Epithelial cell of proximal tubule (primary cell): ENCODE data around the gene ITGA2. TPM values are rescaled to one million over a fixed set of nuclear protein-coding genes. Genes with fewer than 3 reads are reported as not detected.

Experiments
- DNase-seq: peaks from one replicate; pipeline ENCODE4 v3.0.0-alpha.2; 2011; ENCODE audit warnings: low read depth
- H3K4me3 ChIP-seq: 2 replicates; pipeline ENCODE4 v1.5.1; 2011; ENCODE audit warnings: low read depth, mild to moderate bottlenecking, low read length
- total RNA-seq: library from RNA; depleted of rRNA; stranded (reverse); fragments of >200 nt; gene quantifications from 2 replicates; pipeline ENCODE4 v1.2.3, GENCODE V29; 2015
- TF ChIP-seq, protein P1 (sequence below): conservative IDR thresholded peaks from 2 replicates; pipeline ENCODE4 v1.5.1; 2012; ENCODE audit warnings: low read depth, mild to moderate bottlenecking, low read length

ITGA2 gene
- total RNA-seq, 1 donor from 2014 or later = 28.1 TPM

DNA sequence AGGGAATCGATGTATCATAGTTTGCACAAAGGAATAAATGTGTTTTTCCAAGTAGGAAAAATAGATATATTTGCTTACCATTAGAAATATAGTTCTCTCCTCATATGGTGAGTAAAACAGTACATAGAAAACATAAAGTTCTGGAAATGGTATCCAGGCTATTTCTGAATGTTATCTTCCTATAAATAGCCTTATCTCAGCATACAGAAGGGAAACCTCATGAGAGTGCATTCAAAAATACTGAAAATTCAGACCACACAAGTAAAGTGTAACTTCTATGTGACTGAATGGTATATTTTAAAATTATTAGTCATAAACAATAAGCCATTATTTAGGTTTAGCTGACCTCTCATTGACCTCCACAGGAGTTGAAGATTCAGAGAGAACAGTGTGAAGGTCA lies 76.9 kb downstream of the ITGA2 start:
- TF ChIP-seq, protein P1, sequence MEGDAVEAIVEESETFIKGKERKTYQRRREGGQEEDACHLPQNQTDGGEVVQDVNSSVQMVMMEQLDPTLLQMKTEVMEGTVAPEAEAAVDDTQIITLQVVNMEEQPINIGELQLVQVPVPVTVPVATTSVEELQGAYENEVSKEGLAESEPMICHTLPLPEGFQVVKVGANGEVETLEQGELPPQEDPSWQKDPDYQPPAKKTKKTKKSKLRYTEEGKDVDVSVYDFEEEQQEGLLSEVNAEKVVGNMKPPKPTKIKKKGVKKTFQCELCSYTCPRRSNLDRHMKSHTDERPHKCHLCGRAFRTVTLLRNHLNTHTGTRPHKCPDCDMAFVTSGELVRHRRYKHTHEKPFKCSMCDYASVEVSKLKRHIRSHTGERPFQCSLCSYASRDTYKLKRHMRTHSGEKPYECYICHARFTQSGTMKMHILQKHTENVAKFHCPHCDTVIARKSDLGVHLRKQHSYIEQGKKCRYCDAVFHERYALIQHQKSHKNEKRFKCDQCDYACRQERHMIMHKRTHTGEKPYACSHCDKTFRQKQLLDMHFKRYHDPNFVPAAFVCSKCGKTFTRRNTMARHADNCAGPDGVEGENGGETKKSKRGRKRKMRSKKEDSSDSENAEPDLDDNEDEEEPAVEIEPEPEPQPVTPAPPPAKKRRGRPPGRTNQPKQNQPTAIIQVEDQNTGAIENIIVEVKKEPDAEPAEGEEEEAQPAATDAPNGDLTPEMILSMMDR = no peak
- H3K4me3 ChIP-seq = no peak overlapping the region
- no peak for DNase-seq

DNA sequence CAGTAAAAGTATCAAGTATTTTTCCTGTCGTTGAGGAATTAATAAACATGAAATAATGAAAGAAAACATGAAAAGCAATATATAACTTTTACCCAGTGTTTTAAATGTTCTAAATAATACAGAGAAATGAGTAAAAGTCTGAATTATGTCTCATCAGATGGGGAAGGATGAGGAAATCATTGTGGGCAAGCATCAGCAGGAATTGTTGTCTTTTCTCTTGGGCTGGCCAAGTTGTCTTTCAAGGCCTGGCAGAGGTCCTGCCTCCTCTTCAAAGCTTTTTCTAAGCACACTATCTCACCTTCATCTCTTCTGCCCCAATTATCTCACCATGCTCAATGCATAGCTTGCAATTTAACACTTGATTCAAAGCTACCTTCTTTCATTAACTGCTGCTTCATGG lies 78.5 kb downstream of the ITGA2 start:
- TF ChIP-seq, protein P1 = no peak
- no peak for DNase-seq
- H3K4me3 ChIP-seq = no peak overlapping the region

DNA sequence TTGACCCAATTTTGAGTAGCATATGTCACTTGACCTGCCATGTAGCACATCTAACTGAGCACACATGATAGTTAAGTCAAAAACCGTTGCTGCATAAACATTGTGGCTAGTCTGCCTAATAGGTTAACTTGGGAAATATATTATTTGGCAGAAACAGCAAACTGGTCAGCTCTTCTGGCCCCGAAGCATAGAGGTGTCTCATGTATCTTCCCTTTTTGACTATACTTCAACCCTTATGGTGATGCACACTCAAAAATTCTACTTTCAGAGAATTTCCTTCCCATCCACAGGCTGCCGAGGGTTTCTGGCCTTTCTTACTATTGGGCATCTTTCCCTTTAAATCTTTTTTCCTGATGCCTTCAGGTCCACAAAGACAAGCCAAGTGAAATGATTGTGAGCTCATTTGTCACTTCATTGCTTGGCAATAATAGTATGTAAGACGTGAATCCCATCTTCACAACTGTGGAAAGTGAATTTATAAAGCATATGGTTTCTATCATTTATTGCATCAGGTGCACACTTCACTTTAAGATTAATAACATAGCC lies 79.2 kb downstream of the ITGA2 start:
- DNase-seq = no peak
- TF ChIP-seq, protein P1 = no peak

DNA sequence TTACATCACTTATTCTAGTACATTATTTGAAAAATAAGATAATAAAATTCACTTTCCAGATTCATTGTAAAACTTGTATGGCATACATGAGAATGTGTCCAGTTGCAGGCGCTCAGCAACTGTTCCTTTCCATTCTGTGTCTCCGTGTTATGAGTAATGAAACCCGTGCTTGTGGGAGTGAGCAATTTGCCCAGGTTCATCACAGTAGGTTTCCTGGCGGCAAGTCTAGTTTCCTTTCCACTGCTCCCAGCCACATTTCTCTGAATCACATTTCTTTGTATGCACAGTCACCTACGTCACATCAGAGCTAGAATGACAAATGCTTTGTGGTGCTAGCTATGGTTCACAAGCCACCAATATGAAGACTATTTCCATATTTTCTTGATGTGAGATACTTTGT lies 80.5 kb downstream of the ITGA2 start:
- DNase-seq = no peak
- TF ChIP-seq, protein P1 = no peak
- no peak overlapping the region for H3K4me3 ChIP-seq

More for the DNA sequence above, 79.2 kb downstream of the ITGA2 start:
- no peak overlapping the region for H3K4me3 ChIP-seq

DNA sequence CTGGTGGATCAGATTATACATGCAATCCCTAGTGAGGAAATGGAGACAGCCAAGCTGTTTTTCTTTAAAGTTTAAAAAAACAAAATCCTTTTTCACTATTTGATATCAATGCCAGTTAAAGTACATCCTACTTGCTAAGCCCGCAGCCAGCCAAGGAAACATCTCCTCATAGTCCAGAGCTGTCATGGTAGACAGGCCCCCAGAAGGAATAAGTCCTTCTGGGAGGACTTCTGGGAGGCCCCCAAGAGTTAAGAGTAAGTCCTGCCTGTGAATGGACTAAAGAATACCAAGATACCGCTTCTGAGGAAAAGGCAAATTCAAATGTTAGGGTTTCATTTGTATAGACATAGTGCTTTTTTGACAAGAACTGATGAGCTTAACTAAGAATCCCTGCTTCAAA lies 82.1 kb downstream of the ITGA2 start:
- TF ChIP-seq, protein P1 = no peak
- H3K4me3 ChIP-seq = no peak overlapping the region

DNA sequence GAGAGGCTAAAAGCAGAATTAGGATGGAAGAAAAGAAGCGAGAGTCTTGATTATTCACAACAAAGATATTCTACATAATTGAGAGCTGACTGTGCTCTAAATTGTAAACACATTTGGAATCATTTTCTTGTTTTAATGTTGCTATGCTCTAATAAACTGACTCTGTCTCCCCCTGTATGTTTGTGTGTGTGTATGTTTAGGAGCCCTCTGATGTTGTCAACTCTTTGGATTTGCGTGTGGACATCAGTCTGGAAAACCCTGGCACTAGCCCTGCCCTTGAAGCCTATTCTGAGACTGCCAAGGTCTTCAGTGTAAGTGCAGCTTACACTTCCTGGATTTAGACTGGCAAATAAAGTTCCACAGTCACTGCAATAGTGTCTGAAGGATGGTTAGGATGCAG lies 82.6 kb downstream of the ITGA2 start:
- no peak overlapping the region for H3K4me3 ChIP-seq
- TF ChIP-seq, protein P1 = no peak
- no peak for DNase-seq

More for the DNA sequence above, 82.1 kb downstream of the ITGA2 start:
- no peak for DNase-seq

DNA sequence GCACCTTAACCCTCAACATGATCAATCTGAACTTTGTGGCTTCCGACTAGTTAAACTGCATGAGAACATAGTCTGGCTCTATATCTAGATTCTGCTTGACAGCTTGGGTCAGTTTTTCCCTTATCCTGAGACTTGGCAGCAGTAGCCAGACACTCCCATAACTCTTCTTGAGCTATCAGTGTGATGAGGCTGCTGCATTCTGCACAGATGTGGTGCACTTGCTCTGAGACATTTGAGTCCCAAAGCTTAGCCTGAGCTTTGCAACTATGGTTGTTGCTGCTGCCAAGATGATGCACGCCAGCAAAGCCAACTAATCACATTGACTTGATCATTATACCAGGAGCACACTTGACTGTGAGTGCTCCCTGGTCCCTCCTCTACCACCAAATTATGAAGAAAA lies 84.2 kb downstream of the ITGA2 start:
- no peak overlapping the region for H3K4me3 ChIP-seq
- TF ChIP-seq, protein P1 = no peak
- no peak for DNase-seq
